GM12872 (cell line): Measurements from ENCODE around the gene LCN9.

ENCODE experiments used
- CTCF ChIP-seq: IDR thresholded peaks from 3 replicates; pipeline ENCODE4 v1.5.1; 2011; ENCODE audit warnings: low read depth, mild to moderate bottlenecking, low read length, moderate library complexity; ENCODE audit not compliant: insufficient read depth

LCN9 gene

GRCh38 chr9:135696446-135696845 lies 33.3 kb downstream of the LCN9 start:
- TF ChIP-seq CTCF, result no peak

- TF ChIP-seq CTCF, result no peak
Measured at GRCh38 chr9:135697226-135697625, 34.1 kb downstream of the LCN9 start.

GRCh38 chr9:135698236-135698635 lies 35.1 kb downstream of the LCN9 start:
- no peak for TF ChIP-seq CTCF

GRCh38 chr9:135698767-135699166 lies 35.7 kb downstream of the LCN9 start:
- no peak for TF ChIP-seq CTCF

- no peak for TF ChIP-seq CTCF
Measured at GRCh38 chr9:135699440-135699839, 36.3 kb downstream of the LCN9 start, which contains the start of gene SOHLH1. TSS of gene SOHLH1 (minus strand) at chr9:135699481. CDS start at chr9:135699467, 14 bp downstream.

- TF ChIP-seq CTCF, result no peak
Measured at GRCh38 chr9:135700525-135700924, 37.4 kb downstream of the LCN9 start.

GRCh38 chr9:135701067-135701958 lies 38.2 kb downstream of the LCN9 start:
- TF ChIP-seq CTCF, result no peak
